ENCODE data around the gene CTRB2. TPM values are rescaled to one million over a fixed set of nuclear protein-coding genes. Genes with fewer than 3 reads are reported as not detected.

The CTRB2 gene
- total RNA-seq, 2 donors from 2014 or later = not detected

- DNase-seq (ENCODE audit: low spot score) = no peak
Measured at GRCh38 chr16:75229172-75230031, 22.4 kb upstream of the CTRB2 start.

GRCh38 chr16:75228143-75228976 lies 21.4 kb upstream of the CTRB2 start:
- no peak for DNase-seq (ENCODE audit: low spot score)
- H3K27ac ChIP-seq = no peak overlapping the region
- no peaks in the 10 kb centered on the region for H3K27me3 ChIP-seq
- H3K4me1 ChIP-seq = peaks cover 0 to 22% of the 10 kb centered on the region in 2 donors
- no peak for TF ChIP-seq CTCF (IDR thresholded peaks at IDR 0.05)
- H3K9me3 ChIP-seq = no peaks in the 10 kb centered on the region
- peaks cover 29% of the 10 kb centered on the region for H3K36me3 ChIP-seq
- no peak overlapping the region for H3K4me3 ChIP-seq

More at GRCh38 chr16:75229172-75230031, 22.4 kb upstream of the CTRB2 start:
- Histone ChIP-seq H3K36me3 (peaks cover 35% of the 10 kb centered on the region), H3K27ac (peak overlapping the region; percentile 66 to 78), H3K4me3 (no peak overlapping the region), H3K4me1 (peaks cover 0 to 32% of the 10 kb centered on the region in 2 donors), H3K9me3 (no peaks in the 10 kb centered on the region), H3K27me3 (no peaks in the 10 kb centered on the region)
- no peak for TF ChIP-seq CTCF (IDR thresholded peaks at IDR 0.05)

- Histone ChIP-seq H3K27me3 (no peaks in the 10 kb centered on the region), H3K27ac (no peak overlapping the region), H3K36me3 (peaks cover 21% of the 10 kb centered on the region), H3K4me1 (peaks cover 0 to 21% of the 10 kb centered on the region in 2 donors), H3K4me3 (no peak overlapping the region), H3K9me3 (no peaks in the 10 kb centered on the region)
- DNase-seq (ENCODE audit: low spot score) = no peak
- TF ChIP-seq CTCF (IDR thresholded peaks at IDR 0.05) = no peak
Measured at GRCh38 chr16:75227361-75228142, 20.6 kb upstream of the CTRB2 start.

- Histone ChIP-seq H3K27me3 (no peaks in the 10 kb centered on the region), H3K4me3 (no peak overlapping the region), H3K36me3 (peaks cover 19% of the 10 kb centered on the region), H3K4me1 (peaks cover 0 to 21% of the 10 kb centered on the region in 2 donors), H3K9me3 (no peaks in the 10 kb centered on the region), H3K27ac (no peak overlapping the region)
- TF ChIP-seq CTCF (IDR thresholded peaks at IDR 0.05) = no peak
- DNase-seq (ENCODE audit: low spot score) = no peak
Measured at GRCh38 chr16:75226550-75227360, 19.8 kb upstream of the CTRB2 start.

Measured in right atrium auricular region (tissue), 2 donors.